ENCODE data around the gene PIK3CA. TPM values are rescaled to one million over a fixed set of nuclear protein-coding genes. Genes with fewer than 3 reads are reported as not detected.

PIK3CA gene
- total and polyA plus RNA-seq, 10 of the 15 experiments (the other 5 are each of a cell fraction or from before 2014, with no cell fraction given), result 3.0 to 18.6 (median 9.0) TPM

GRCh38 chr3:179250803-179251476, 102.8 kb downstream of the PIK3CA start, which contains the start of gene KCNMB3 (continued):
- TF ChIP-seq CUX1 (IDR thresholded peaks at IDR 0.05; ENCODE audit: insufficient replicate concordance, low read depth, low read length) (no peak), JUND (IDR thresholded peaks at IDR 0.05; ENCODE audit: low read depth, low read length) (no peak), TCF3 (IDR thresholded peaks at IDR 0.05; ENCODE audit: borderline replicate concordance, insufficient read depth, low read depth, low read length) (no peak), KDM1A (IDR thresholded peaks at IDR 0.05; ENCODE audit: borderline replicate concordance) (no peak)

DNA sequence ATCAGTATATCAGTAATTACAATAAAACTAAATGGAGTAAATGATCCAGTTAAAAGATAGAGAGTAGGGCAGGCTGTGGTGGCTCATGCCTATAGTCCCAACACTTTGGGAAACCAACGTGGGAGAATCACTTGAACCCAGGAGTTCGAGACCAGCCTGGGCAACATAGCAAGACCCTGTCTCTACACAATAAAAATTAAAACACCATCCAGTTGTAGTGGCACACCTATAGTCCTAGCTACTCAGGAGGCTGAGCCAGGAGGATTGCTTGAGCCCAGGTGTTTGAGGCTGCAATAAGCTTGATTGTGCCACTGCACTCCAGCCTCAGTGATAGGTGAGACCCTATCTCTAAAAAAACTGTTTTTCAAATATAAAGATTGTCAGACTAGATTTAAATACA, 108.7 kb downstream of the PIK3CA start:
- peak overlapping the region; percentile 13; the same call in 1 of the 2 replicates for H3K4me2 ChIP-seq (ENCODE audit: control insufficient read depth, insufficient read depth)
- WGBS (ENCODE audit: insufficient coverage, insufficient replicate concordance, low lambda C conversion rate, missing lambda C conversion rate), result 53% methylated on average over 2 of the region's 2 CpGs
- no peak overlapping the region; the same call in 1 of the 2 replicates for H3K4me3 ChIP-seq
- BruUV-seq (replicated peaks), result no TSS peak
- POLR2A ChIA-PET, result interaction anchor here (1.0 kb wide), 1 partner anchor 9 kb away, joined by 4 read pairs; no protein-coding TSS in a partner anchor
- no peak for FAIRE-seq
- SMC1A ChIA-PET (ENCODE audit: uncharacterized antibody, unreplicated experiment), result interaction anchor here (1.0 kb wide), 1 partner anchor 8 kb away, joined by 3 read pairs; no protein-coding TSS in a partner anchor
- DNase-seq (ENCODE audit: low read depth, low spot score), result no peak
- H2AFZ ChIP-seq (ENCODE audit: control insufficient read depth, low read depth, low read length), result no peak overlapping the region
- H3K79me2 ChIP-seq (ENCODE audit: control insufficient read depth, insufficient read depth, low read length), result no peaks in the 10 kb centered on the region; the same call in 1 of the 2 replicates
- no peak for ATAC-seq
- H3K27ac ChIP-seq (ENCODE audit: control insufficient read depth, insufficient read depth), result no peak overlapping the region
- H3K27me3 ChIP-seq (replicated peaks in 1 of 2; ENCODE audit: control insufficient read depth in 2 of 2, insufficient read depth in 2 of 2, low read length in 1 of 2), result no peaks in the 10 kb centered on the region
- no peaks in the 10 kb centered on the region for H4K20me1 ChIP-seq (ENCODE audit: control insufficient read depth, insufficient read depth)
- no peaks in the 10 kb centered on the region for H3K9me3 ChIP-seq (replicated peaks; ENCODE audit: control insufficient read depth, insufficient read depth, low read length)
- CTCF ChIA-PET, result no interaction called here
- no peak overlapping the region for H3K9ac ChIP-seq (ENCODE audit: control insufficient read depth, insufficient read depth, low read length)
- H3K36me3 ChIP-seq (ENCODE audit: control insufficient read depth in 2 of 2, insufficient read depth in 2 of 2, low read length in 1 of 2), result no peaks in the 10 kb centered on the region; a peak in 1 of 4 replicates
- intact Hi-C loops (cut with micrococcal nuclease; ENCODE audit: unreplicated experiment) (loop anchor here (5.0 kb wide), 1 partner anchor 240 kb away; no protein-coding TSS in a partner anchor), in situ Hi-C loops (cut with MboI) (no loop called here)
- H3K4me1 ChIP-seq (ENCODE audit: control insufficient read depth, insufficient read depth, low read length), result peaks cover 3% of the 10 kb centered on the region; the same call in 1 of the 2 replicates
- RAD21 ChIA-PET (ENCODE audit: unreplicated experiment), result no interaction called here
- no peak for TF ChIP-seq E2F4 (IDR thresholded peaks at IDR 0.05; ENCODE audit: low read depth, low read length)
- TF ChIP-seq PKNOX1 (IDR thresholded peaks at IDR 0.05), result no peak
- no peak for TF ChIP-seq CBX3 (IDR thresholded peaks at IDR 0.05; ENCODE audit: borderline replicate concordance, low read depth)
- TF ChIP-seq BHLHE40 (IDR thresholded peaks at IDR 0.05; ENCODE audit: borderline replicate concordance in 1 of 2, low read depth in 2 of 2, low read length in 1 of 2), result no peak
- TF ChIP-seq NR2F1 (conservative IDR thresholded peaks at IDR 0.05), result no peak
- no peak for TF ChIP-seq RAD51 (IDR thresholded peaks at IDR 0.05)
- TF ChIP-seq SMARCA5 (IDR thresholded peaks at IDR 0.05), result no peak
- TF ChIP-seq NR2C2 (IDR thresholded peaks at IDR 0.05; ENCODE audit: borderline replicate concordance, control insufficient read depth, insufficient read length, low read depth), result no peak
- TF ChIP-seq YBX1 (IDR thresholded peaks at IDR 0.05), result no peak

All from GM12878 (cell line).